ENCODE data around the gene OBI1.

DNA sequence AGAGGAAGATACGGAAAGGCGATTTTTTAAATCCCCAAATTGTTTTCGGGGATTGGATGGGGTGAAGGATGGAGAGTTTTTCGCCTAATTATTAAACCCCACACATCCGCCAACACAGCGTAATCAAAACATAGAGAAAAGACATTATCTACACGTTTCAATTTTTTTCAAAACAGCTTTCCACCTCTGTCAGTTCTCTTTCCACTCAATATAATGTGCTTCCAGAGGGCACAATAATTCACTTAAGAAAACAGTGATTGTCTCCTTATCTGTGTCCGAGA, 435 bp upstream of the OBI1 start:
- no peak for TF ChIP-seq EZH2 (IDR thresholded peaks at IDR 0.05)
- no peak for TF ChIP-seq POLR2AphosphoS5 (IDR thresholded peaks at IDR 0.05; ENCODE audit: borderline replicate concordance, low read depth, low read length)

Measured in SK-N-MC (cell line).